Measurements from ENCODE around the gene KRTAP10-1.

The KRTAP10-1 gene

DNA sequence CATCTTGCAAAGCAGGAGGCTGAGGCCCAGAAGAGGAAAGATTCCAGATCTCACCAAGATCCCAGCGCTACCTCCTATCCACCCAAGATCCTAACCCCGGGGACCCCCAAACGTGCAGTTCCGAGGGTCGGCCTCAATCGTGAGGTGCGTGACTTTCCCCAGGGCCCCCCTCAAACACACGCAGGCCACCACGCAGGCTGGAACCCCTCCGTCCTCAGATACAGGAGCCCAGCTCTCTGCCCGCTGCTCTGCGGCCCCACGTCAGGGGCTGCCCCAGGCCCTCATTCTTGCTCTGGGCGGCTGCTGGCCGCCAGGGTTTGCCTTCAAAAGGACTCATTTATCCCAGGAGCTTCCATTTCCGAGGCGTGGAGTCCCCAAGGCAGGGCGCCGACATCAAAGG lies 39.9 kb downstream of the KRTAP10-1 start:
- DNase-seq, result no peak

DNA sequence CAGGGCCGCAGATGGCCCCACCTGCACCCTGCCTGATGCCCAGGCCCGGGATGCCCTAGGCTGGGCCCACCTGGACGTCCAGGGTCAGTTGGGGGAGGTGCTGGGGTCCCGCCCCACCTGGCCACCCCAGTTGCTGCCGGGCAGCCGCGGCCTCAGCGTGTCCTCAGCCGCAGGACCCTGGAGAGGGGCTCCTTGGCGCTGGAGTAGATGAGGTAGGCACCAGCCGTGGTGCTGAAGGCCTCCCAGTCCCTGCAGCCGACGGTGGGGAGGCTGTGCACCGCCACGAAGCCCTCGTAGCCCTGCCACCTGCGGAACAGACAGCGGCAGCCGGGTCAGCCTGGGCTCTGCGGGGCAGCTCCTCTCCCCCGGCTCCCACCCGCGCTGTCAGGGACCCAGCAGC lies 40.4 kb downstream of the KRTAP10-1 start:
- DNase-seq, result no peak

- no peak for DNase-seq
Observed at GRCh38 chr21:44499211-44499560, 40.8 kb downstream of the KRTAP10-1 start.

DNA sequence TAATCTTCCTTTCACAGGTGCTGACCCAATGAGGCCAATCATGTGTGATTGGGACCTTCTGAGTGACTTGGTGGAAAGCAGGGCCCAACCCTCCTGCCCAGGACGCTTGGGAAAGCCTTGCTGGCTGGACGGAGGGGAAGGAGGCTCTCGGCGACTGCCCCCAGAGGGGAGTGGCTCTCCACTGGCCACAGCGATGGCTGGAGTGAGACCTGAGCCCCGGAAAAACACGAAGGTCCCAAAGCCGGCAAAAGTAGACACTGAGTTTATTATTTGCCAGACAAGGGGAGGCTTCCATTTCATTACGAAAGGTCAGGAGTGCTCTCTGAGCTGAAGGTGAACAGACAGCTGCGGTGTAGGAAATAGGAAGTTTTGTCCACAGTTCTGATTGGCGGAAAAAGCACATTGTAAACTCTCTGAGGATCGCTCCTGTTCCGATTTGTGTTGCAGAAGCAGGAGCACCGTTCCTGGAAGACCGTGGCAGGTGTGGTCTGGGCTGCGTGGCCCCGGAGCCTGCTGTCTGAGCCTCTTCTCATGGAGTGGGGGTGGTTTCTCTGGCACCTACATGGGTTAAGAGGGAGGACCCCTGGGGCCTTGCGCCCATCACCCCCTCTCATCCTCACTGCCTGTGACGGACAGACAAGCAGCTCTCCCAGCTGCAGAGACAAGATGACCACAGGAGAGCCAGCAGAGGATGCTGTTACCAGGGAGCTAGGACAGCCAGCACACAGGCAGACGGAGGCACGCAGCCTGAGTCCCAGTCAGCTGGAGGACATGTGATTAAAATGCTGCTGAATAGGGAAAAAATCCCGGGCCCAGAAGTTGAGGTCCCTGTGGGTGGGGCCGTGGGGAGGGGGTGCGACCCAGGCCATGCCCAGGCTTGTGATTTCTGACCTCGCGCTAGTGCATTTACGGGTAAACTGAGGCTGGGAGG lies 41.5 kb downstream of the KRTAP10-1 start:
- no peak for DNase-seq

DNA sequence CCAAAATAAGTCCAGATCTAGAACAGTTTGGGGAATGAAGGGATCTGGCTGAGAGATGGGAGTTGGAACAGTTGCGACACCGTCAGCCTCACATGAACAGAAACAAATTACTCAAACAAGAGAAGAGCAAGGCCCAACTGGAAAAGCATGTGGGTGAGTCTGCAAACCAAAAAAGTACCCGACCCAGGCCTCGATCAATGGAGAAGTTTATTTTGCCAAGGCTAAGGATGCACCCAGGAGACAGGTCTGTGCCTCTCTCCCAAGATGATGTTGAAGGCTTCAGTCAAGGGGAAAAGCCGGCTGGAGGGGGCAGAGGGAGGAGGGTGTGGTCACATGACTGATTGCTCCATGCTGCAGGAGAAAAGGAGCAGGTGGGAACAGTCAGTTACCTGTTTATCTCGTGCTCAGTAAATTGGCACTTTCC lies 42.3 kb downstream of the KRTAP10-1 start:
- DNase-seq, result no peak

- no peak for DNase-seq
Observed at GRCh38 chr21:44496564-44497550, 43.1 kb downstream of the KRTAP10-1 start.

GRCh38 chr21:44495611-44496563 lies 44.1 kb downstream of the KRTAP10-1 start:
- DNase-seq, result no peak

DNA sequence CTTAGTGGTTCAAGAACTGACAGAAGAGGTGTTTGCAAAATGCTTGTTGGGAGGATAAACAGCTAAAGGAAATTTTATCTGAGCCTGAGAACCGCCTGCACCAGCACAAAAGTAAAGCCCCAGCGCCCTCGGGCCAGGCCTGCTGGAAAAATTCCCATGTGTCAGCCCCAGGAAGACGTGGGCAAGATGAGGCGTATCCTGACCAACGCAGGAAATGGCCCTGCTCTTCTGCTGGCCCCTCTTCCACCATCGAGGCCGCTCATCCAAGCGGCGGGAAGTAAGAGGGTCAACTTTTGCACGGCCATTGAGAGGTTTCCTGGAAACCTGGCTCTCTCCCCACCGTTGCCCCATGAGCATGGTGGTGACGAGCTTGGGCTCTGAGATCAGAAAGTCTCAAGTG lies 45.0 kb downstream of the KRTAP10-1 start:
- no peak for DNase-seq

GRCh38 chr21:44494418-44494817 lies 45.6 kb downstream of the KRTAP10-1 start:
- no peak for DNase-seq

DNA sequence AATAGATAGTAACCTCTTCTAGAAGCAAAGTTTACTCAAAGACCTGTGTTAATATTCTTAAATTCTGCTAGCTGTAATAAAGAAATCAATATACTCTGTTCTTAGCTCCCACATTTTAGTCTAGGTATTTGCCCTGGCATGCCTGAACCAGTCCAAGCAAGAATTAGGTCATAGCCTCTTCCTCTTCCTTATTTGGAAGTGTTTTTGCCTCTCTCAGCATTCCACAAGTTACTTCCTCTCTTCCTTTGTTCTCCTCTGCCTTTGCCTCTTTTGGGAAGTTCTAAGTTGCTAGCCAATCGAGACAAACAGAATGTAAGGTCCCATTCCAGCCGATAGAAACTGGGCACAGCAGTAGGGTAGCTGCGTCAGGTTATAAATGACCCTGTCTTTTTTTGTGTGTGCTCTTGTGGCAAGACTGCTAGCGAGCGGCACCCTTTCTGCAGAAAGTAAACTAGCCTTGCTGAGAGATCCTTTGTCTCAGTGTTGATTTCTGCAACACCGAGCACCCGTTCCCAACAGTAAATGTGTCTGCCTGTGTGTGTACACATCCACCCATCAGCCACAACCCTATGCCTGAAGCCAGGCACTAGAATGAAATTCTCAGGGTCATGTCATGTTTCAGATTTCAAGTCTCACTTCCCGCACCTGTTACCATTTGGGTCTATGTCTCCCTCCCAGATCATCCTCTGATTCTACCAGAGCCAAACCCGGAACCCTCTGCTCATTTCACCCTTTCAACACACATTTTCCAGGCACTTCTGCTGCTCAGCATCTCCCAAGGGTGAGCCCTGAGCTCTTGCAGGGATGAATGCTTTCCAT lies 47.2 kb downstream of the KRTAP10-1 start:
- no peak for DNase-seq

DNA sequence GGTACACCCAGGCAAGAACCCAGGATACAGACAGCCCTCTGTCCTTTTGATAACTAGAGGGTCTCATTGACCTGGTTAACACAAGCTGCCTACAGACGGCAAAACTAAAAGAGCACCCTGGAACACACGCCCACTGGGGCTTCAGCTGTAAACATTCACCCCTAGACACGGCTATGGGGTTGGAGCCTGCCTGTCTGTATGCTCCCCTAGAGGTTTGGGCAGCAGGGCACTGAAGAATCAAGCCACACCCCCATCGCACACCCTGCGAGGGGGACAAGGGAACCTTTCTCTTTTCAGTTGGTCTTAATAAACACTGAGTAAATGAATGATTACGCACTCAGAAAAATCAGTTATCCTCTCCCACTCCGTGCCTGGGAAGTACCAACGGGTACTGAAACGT lies 49.2 kb downstream of the KRTAP10-1 start:
- DNase-seq, result no peak

DNA sequence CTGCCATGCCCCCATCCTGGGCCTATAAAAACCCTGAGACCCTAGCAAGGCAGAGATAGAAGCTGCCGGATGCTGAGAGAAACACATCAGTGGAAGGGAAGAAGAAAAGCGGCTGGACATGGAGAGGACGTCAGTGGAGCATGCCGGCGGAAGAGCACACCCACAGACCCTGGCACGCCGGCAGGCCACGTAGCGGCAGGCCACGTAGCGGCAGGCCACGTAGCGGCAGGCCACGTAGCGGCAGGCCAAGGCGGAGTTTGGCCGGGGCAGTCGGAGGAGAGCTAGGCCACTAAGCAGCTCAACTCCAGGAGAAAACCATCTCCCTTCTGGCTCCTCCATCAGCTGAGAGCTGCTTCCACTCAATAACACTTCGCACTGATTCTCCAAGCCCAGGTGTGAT lies 49.6 kb downstream of the KRTAP10-1 start:
- DNase-seq, result no peak

DNA sequence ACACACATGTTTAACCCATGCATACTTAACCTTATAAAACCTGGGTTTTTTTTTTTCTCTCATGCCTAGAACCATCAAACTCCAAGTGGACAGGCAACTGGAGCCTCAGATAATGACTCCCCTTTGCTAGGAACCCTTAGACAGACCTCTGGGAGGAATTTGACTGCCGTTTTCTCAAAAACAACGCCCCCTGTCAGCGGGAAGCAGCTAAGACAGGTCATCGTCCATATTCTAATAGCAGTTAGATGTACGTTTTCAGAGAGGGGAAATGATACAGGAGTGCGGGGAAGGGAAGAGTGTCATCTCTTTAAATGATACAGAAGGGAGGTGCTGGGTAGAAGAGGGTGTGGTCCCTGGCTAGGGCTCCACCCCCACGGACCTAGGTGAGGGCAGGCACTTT lies 50.0 kb downstream of the KRTAP10-1 start:
- no peak for DNase-seq
